AG09309 (cell line): Measurements from ENCODE around the gene CFAP20.

Experiments
- DNase-seq: peaks from one replicate; pipeline ENCODE4 v3.0.0-alpha.2; 2010; ENCODE audit warnings: low read depth
- H3K4me3 ChIP-seq: 2 replicates; pipeline ENCODE4 v1.5.1; 2011; ENCODE audit warnings: mild to moderate bottlenecking, low read depth, low read length, moderate library complexity; ENCODE audit not compliant: control insufficient read depth
- CTCF ChIP-seq: IDR thresholded peaks from 2 replicates; pipeline ENCODE4 v1.5.1; 2011; ENCODE audit warnings: mild to moderate bottlenecking, low read depth, low read length, inconsistent platforms; ENCODE audit not compliant: insufficient read depth, control insufficient read depth; ENCODE audit errors: missing control alignments

The CFAP20 gene

GRCh38 chr16:58157951-58158540 lies 28.9 kb upstream of the CFAP20 start:
- no peak for TF ChIP-seq CTCF
- no peak overlapping the region for H3K4me3 ChIP-seq
- DNase-seq: no peak

- TF ChIP-seq CTCF: no peak
- DNase-seq: no peak
- no peak overlapping the region for H3K4me3 ChIP-seq
These were observed 28.1 kb upstream of the CFAP20 start for GRCh38 chr16:58157239-58157638.

- DNase-seq: no peak
- no peak overlapping the region for H3K4me3 ChIP-seq
- no peak for TF ChIP-seq CTCF
These were observed 26.7 kb upstream of the CFAP20 start for GRCh38 chr16:58155839-58156238.

GRCh38 chr16:58154345-58154744 lies 25.2 kb upstream of the CFAP20 start:
- no peak for DNase-seq
- no peak overlapping the region for H3K4me3 ChIP-seq
- TF ChIP-seq CTCF: no peak

GRCh38 chr16:58152246-58152868 lies 23.2 kb upstream of the CFAP20 start:
- DNase-seq: no peak
- TF ChIP-seq CTCF: no peak
- H3K4me3 ChIP-seq: no peak overlapping the region

GRCh38 chr16:58148526-58148925 lies 19.3 kb upstream of the CFAP20 start:
- no peak overlapping the region for H3K4me3 ChIP-seq
- no peak for TF ChIP-seq CTCF
- no peak for DNase-seq
